ENCODE results near the gene ATPAF1. TPM values are rescaled to one million over a fixed set of nuclear protein-coding genes. Genes with fewer than 3 reads are reported as not detected.
"Not testable (repeated sequence)": the region's sequence is repeated elsewhere in the genome, so short reads cannot be mapped to it uniquely, and the experiment has no call there.

ATPAF1 gene
- total RNA-seq = 198 TPM
- long read RNA-seq, full-length matches to known transcripts = 1,002 of 1,038 reads
- long read RNA-seq, partial matches to known transcripts = 7 of 1,038 reads
- long read RNA-seq, other reads (novel, unspliced or antisense) = 29 of 1,038 reads

GRCh38 chr1:46667782-46668760 is at the start of gene ATPAF1:
TSS of gene ATPAF1 (minus strand) at chr1:46668364. CDS start at chr1:46668322, 42 bp downstream.
- intact Hi-C loops (cut with DNase I) = no loop called here
- ATAC-seq (ENCODE audit: poor library complexity) (peak; percentile 95), DNase-seq (peak; percentile 89)

GRCh38 chr1:46717654-46718053 is 49.5 kb upstream of the ATPAF1 start:
- ATAC-seq (ENCODE audit: poor library complexity) (no peak), DNase-seq (no peak)
- intact Hi-C loops (cut with DNase I) = no loop called here

- ATAC-seq (ENCODE audit: poor library complexity) (no peak), DNase-seq (no peak)
- intact Hi-C loops (cut with DNase I) = no loop called here
Observed at GRCh38 chr1:46714976-46715375, 46.8 kb upstream of the ATPAF1 start.

DNA sequence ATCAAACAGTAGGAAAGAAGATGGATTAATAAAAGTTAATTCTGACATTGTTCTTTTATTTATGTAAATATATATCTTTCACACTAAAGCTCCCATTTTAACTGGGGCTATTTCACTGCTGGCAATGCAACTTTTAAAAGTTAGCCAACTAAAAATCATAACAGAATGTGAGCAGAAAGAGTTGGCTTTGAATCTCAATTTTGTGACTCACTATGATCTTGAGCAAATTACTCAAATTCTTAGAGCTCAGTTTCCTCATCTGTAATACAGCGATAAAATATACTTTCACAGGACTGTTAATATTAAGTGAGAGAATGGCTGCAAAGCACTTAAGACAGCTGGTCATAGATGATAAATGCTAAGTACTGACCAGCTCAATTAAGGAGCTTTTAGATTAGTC is 40.0 kb upstream of the ATPAF1 start:
- no peak for ATAC-seq (ENCODE audit: poor library complexity)
- no peak for DNase-seq
- intact Hi-C loops (cut with DNase I) = no loop called here

DNA sequence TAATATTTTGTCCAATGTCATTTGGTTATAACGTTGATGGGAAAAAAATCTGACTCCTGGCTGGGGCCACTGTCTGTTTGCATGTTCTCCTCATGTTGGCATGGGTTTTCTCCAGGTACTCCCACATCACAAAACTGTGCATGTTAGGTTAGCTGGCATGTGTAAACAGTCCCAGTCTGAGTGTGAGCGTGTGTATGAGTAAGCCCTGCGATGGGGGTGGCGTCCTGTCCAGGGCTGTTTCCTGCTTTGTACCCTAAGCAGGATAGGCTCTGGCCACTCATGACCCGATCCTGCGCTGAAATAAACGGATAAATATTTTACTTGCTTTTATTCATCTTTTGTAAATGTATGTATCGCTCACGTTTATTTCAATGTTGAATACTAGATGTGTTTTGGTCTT is 37.2 kb upstream of the ATPAF1 start:
- intact Hi-C loops (cut with DNase I) = no loop called here
- ATAC-seq (ENCODE audit: poor library complexity) (no peak), DNase-seq (no peak)

DNA sequence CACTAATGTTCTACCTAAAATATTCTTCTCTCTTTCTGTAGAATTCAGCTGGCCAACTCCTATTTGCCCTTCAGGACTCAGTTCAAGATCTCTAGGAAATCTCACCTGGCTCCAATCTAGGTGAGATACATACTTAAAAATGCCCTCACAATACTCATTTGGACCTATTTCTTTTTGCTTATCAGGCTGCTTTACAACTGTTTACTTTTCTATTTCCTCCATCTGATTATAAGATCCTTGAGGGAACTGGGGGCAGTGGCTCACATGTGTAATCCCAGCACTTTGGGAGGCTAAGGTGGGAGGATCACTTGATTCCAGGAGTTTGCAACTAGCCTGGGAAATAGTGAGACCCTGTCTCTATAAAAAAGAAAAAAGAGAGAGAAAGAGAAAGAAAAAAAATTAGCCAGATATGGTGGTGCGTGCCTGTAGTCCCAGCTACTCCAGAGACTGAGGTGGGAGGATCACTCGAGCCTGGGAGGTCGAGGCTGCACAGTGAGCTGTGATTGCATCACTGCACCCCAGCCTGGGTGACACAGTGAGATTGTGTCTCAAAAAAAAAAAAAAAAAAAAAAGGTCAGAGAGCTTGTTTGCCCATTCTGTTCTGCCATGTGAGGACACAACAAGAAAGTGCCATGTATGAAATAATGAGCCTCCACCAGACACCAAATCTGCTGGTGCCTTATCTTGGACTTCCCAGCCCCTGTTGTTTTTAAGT is 35.9 kb upstream of the ATPAF1 start:
- intact Hi-C loops (cut with DNase I) = no loop called here
- DNase-seq (no peak), ATAC-seq (ENCODE audit: poor library complexity) (no peak)

- ATAC-seq (ENCODE audit: poor library complexity) (no peak), DNase-seq (no peak)
- intact Hi-C loops (cut with DNase I) = no loop called here
Observed at GRCh38 chr1:46699666-46700065, 31.5 kb upstream of the ATPAF1 start.

- DNase-seq (no peak), ATAC-seq (ENCODE audit: poor library complexity) (no peak)
- intact Hi-C loops (cut with DNase I) = no loop called here
Observed at GRCh38 chr1:46697053-46697452, 28.9 kb upstream of the ATPAF1 start.

GRCh38 chr1:46694676-46695075 is 26.5 kb upstream of the ATPAF1 start:
- intact Hi-C loops (cut with DNase I); DNase-seq; ATAC-seq (ENCODE audit: poor library complexity): not testable (repeated sequence)

- intact Hi-C loops (cut with DNase I) = no loop called here
- ATAC-seq (ENCODE audit: poor library complexity) (peak; percentile 81), DNase-seq (no peak)
Observed at GRCh38 chr1:46692811-46693770, 24.9 kb upstream of the ATPAF1 start.

DNA sequence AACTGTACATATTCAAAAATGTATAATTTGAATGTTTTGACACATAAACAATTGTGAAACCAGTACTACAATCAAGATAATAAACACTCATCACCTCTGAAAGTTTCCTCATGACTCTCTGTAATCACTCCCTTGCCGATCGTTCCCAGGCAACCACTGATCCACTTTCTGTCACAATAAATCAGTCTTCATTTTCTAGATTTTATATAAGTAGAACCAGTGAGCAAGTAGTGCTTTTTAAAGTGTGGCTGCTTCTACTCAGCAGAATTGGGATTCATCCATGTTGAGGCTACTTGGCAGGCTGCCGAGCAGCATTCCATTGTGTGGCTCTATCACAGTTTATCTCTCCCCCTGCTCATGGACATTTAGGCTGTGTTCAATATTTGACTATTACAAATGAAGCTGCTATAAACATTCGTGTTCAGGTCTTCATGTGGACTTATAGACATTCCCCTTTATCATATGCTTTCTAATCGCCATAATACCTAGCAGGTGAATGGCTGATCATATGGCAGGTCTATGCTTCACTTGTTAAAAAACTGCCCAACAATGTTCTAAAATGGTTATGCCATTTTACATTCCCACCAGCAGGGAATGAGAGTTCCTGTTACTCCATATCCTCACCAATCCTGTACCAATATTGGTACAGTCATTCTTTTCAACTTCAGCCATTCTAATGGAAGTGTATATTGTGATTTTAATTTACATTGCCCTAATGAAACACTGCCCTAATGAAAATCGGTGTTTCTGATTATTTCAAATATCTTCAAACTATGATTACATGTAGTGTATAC is 24.0 kb upstream of the ATPAF1 start:
- ATAC-seq (ENCODE audit: poor library complexity) (peak; percentile 32), DNase-seq (peak; percentile 62)
- intact Hi-C loops (cut with DNase I) = no loop called here

GRCh38 chr1:46690931-46691421 is 22.8 kb upstream of the ATPAF1 start:
- intact Hi-C loops (cut with DNase I) = no loop called here
- ATAC-seq (ENCODE audit: poor library complexity) = no peak
- DNase-seq = no peak

- ATAC-seq (ENCODE audit: poor library complexity) (no peak), DNase-seq (no peak)
- intact Hi-C loops (cut with DNase I) = no loop called here
Observed at GRCh38 chr1:46689897-46690296, 21.7 kb upstream of the ATPAF1 start.

DNA sequence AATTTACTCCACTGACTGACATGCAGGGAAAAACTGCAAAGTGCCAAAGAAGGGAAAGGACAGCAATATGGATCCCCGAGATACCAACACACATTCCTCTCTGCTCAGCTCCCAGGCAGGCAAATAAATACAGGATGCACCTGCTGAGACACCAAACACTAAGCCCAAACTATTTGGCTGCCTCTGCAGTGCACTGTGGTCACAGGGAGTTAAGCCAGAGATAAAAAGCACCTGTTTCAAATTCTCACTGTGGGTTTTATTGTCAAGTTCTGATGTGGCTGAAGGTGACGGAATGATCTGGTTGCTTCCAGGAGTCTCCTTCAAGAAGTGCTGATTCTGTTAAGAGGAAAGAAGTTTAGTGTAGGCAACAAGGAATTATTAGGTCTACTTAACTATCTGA is 21.2 kb upstream of the ATPAF1 start:
- ATAC-seq (ENCODE audit: poor library complexity) (no peak), DNase-seq (no peak)
- intact Hi-C loops (cut with DNase I) = no loop called here

DNA sequence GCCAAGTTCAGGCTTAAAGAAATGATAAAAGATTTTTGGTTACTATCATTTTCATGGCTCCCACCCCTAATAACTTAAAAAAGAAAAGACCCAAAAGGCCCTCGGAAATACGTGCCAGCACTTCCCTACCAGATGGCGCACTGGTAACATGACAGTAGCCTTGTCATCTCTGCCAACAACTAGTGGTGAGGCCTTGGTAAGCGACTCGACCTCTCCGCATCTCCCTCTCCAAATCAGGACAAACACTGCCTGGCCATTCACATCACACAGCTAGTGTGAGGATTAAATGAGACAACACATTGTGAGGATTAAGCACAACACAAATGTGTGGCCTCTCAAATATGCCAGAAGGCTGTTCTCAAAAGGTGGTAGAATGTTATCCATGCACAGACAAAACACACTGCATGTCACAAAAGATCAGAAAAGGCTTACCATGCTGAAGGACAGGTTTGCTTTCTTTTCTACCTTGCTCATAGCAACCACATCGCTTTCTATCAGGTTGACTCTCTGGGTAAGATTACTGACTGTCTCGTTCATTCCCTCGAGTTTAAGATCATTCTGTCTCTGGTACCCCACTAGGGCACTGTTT is 19.9 kb upstream of the ATPAF1 start:
- ATAC-seq (ENCODE audit: poor library complexity) (no peak), DNase-seq (no peak)
- intact Hi-C loops (cut with DNase I) = no loop called here

DNA sequence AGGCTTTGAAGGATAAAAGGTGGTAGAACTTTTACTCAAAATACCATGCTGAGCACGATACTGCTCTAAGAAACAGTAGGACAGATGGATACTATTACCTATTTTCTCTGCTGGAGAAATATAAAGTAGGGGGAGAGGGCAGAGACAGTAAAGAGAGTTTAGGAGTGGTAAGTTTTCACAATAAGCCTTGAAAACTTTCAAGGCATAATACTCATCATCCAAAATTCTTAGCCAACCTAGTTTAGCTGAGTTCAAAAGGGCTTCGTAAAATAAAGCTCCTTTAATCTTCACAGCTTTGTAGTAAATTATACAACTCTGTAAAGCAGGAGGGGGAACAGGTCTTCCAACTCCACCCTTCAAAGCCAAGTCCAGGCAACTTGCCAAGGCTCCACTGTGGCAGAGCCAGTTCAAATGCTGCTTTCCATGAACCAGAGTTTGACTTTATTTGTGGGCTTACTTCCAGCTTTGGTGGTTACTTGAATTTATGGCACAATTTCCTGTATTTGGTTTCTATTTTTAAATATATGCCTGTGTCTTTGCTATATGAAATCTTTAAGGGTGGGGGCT is 19.0 kb upstream of the ATPAF1 start:
- peak; percentile 86 for ATAC-seq (ENCODE audit: poor library complexity)
- DNase-seq = peak; percentile 79
- intact Hi-C loops (cut with DNase I) = no loop called here

- DNase-seq = no peak
- intact Hi-C loops (cut with DNase I) = no loop called here
- no peak for ATAC-seq (ENCODE audit: poor library complexity)
Observed at GRCh38 chr1:46686255-46686654, 18.1 kb upstream of the ATPAF1 start.
